IMR-90 (cell line): ENCODE data around the gene TWIST2. TPM values are rescaled to one million over a fixed set of nuclear protein-coding genes. Genes with fewer than 3 reads are reported as not detected.

Source experiments
- ATAC-seq: fragments of 200-7000 bp; cut with Tn5 transposase; 2 replicates; pipeline ENCODE4 v1.9.1; 2020; ENCODE audit warnings: low read depth, mild to moderate bottlenecking, moderate library complexity
- BruUV-seq: library from RNA; stranded (reverse); fragments of 400-500 nt; replicated peaks from 2 replicates; lab custom pipeline; 2021; lab: Mats Ljungman, UMichigan
- CTCF ChIA-PET: fragments of 300-600 bp; formaldehyde crosslinking; extraction: SDS; loops from one replicate; lab custom pipeline; 2021; ENCODE audit warnings: antibody characterized with exemption; lab: Yijun Ruan, JAX
- POLR2A ChIA-PET: fragments of 300-600 bp; sonication (Branson Sonifier 250); formaldehyde crosslinking; loops from one replicate; lab custom pipeline; 2022; ENCODE audit warnings: antibody characterized with exemption; ENCODE audit not compliant: unreplicated experiment; lab: Charles Lee
- DNase-seq: peaks from one replicate; pipeline ENCODE4 v3.0.0; 2013
- H2AFZ ChIP-seq: replicated peaks from 2 replicates; pipeline ENCODE3; 2013; ENCODE audit warnings: low read length, mild to moderate bottlenecking; ENCODE audit not compliant: poor library complexity
- H2AK5ac ChIP-seq: 2 replicates; pipeline ENCODE4 v1.6.1; 2013; ENCODE audit warnings: low read depth, low read length, inconsistent platforms
- H2AK9ac ChIP-seq: replicated peaks from 2 replicates; pipeline ENCODE3; 2013; ENCODE audit warnings: mild to moderate bottlenecking, low read depth, low read length, moderate library complexity; ENCODE audit not compliant: poor library complexity
- H2BK120ac ChIP-seq: 2 replicates; pipeline ENCODE4 v1.6.1; 2013; ENCODE audit warnings: low read depth, low read length, inconsistent platforms
- H2BK15ac ChIP-seq: 3 replicates; pipeline ENCODE4 v1.6.1; 2013; ENCODE audit warnings: low read depth, low read length, inconsistent platforms
- H2BK20ac ChIP-seq: 2 replicates; pipeline ENCODE4 v1.6.1; 2013; ENCODE audit warnings: low read depth, mild to moderate bottlenecking, inconsistent platforms, low read length, moderate library complexity
- H2BK5ac ChIP-seq: 2 replicates; pipeline ENCODE4 v1.6.1; 2013; ENCODE audit warnings: mild to moderate bottlenecking, low read depth, low read length, inconsistent platforms; ENCODE audit not compliant: poor library complexity, severe bottlenecking
- H3K14ac ChIP-seq: replicated peaks from 2 replicates; pipeline ENCODE4 v1.6.1; 2013; ENCODE audit warnings: low read depth, low read length, inconsistent platforms
- H3K18ac ChIP-seq: 2 replicates; pipeline ENCODE4 v1.6.1; 2013; ENCODE audit warnings: low read depth, low read length, control low read depth
- H3K23ac ChIP-seq: 2 replicates; pipeline ENCODE4 v1.6.1; 2013; ENCODE audit warnings: low read depth, low read length, inconsistent platforms
- H3K27ac ChIP-seq: 2 replicates; pipeline ENCODE4 v1.5.1; 2013; ENCODE audit warnings: mild to moderate bottlenecking, control low read depth, low read length; ENCODE audit not compliant: insufficient read depth
- H3K27me3 ChIP-seq: 2 replicates; pipeline ENCODE4 v1.6.1; 2013; ENCODE audit warnings: low read length; ENCODE audit not compliant: control insufficient read depth, insufficient read depth
- H3K36me3 ChIP-seq: 2 replicates; pipeline ENCODE4 v1.6.1; 2013; ENCODE audit warnings: low read length, mixed read lengths; ENCODE audit not compliant: control insufficient read depth, insufficient read depth
- H3K4ac ChIP-seq: 2 replicates; pipeline ENCODE4 v1.6.1; 2013; ENCODE audit warnings: low read depth, low read length, inconsistent platforms
- H3K4me1 ChIP-seq: 2 replicates; pipeline ENCODE4 v1.6.1; 2013; ENCODE audit warnings: low read length, mixed read lengths; ENCODE audit not compliant: control insufficient read depth, insufficient read depth
- H3K4me2 ChIP-seq: 2 replicates; pipeline ENCODE4 v1.6.1; 2013; ENCODE audit warnings: low read depth, mild to moderate bottlenecking, control low read depth, low read length, moderate library complexity
- H3K4me3 ChIP-seq: 2 replicates; pipeline ENCODE4 v1.5.1; 2013; ENCODE audit warnings: low read depth, mild to moderate bottlenecking, control low read depth, low read length, moderate library complexity; ENCODE audit not compliant: insufficient read depth
- H3K56ac ChIP-seq: 2 replicates; pipeline ENCODE4 v1.6.1; 2013; ENCODE audit warnings: low read length, inconsistent platforms; ENCODE audit not compliant: insufficient read depth; ENCODE audit errors: extremely low read depth
- H3K79me1 ChIP-seq, 2 experiments: 2 replicates each; pipeline ENCODE4 v1.6.1; 2013; ENCODE audit warnings: low read length in 2 of 2, inconsistent platforms in 1 of 2, low read depth in 1 of 2
- H3K9ac ChIP-seq: 2 replicates; pipeline ENCODE4 v1.6.1; 2013; ENCODE audit warnings: low read depth, low read length, control low read depth
- H3K9me1 ChIP-seq: 2 replicates; pipeline ENCODE4 v1.6.1; 2013; ENCODE audit warnings: low read length, inconsistent platforms; ENCODE audit not compliant: insufficient read depth
- H3K9me3 ChIP-seq: 2 replicates; pipeline ENCODE4 v1.6.1; 2013; ENCODE audit warnings: low read length; ENCODE audit not compliant: control insufficient read depth, insufficient read depth
- H4K20me1 ChIP-seq: 2 replicates; pipeline ENCODE4 v1.6.1; 2013; ENCODE audit warnings: low read length, inconsistent platforms; ENCODE audit not compliant: insufficient read depth
- H4K5ac ChIP-seq: 2 replicates; pipeline ENCODE4 v1.6.1; 2013; ENCODE audit warnings: mild to moderate bottlenecking, low read depth, low read length, control low read depth
- H4K8ac ChIP-seq, 2 experiments: 2 replicates each; pipeline ENCODE4 v1.6.1; 2013; ENCODE audit warnings: low read depth in 2 of 2, low read length in 2 of 2, control low read depth in 1 of 2, inconsistent platforms in 1 of 2
- H4K91ac ChIP-seq: 2 replicates; pipeline ENCODE4 v1.6.1; 2013; ENCODE audit warnings: low read depth, low read length, inconsistent platforms; ENCODE audit not compliant: insufficient read depth
- CEBPB ChIP-seq: IDR thresholded peaks from 2 replicates; pipeline ENCODE4 v1.6.1; 2012; ENCODE audit warnings: low read depth, low read length, improper control_type of control experiment
- CTCF ChIP-seq: conservative IDR thresholded peaks from 2 replicates; pipeline ENCODE4 v1.5.1; 2012; ENCODE audit warnings: mild to moderate bottlenecking, low read depth, low read length, improper control_type of control experiment
- ELK1 ChIP-seq: fragments of 150-350 bp; IDR thresholded peaks from 2 replicates; pipeline ENCODE4 v1.6.1; 2016; ENCODE audit warnings: low read depth, mild to moderate bottlenecking, low read length, moderate library complexity, borderline replicate concordance
- NFE2L2 ChIP-seq: fragments of 150-350 bp; IDR thresholded peaks from 2 replicates; pipeline ENCODE4 v1.6.1; 2016; ENCODE audit warnings: low read depth, mild to moderate bottlenecking, low read length
- RAD21 ChIP-seq: IDR thresholded peaks from 2 replicates; pipeline ENCODE4 v1.6.1; 2012; ENCODE audit warnings: low read length, improper control_type of control experiment
- WGBS, 2 experiments: methylation state at CpG; one replicate each; pipeline versions ENCODE4 v1.1.5 to v1.1.7; 2013; ENCODE audit warnings: missing lambda C conversion rate in 2 of 2; ENCODE audit not compliant: insufficient read length in 1 of 2; ENCODE audit errors: extremely low coverage in 2 of 2; 5-methylcytosine and 5-hydroxymethylcytosine counted together
- dilution Hi-C: fragments of 300-500 bp; cut with HindIII; formaldehyde crosslinking; loops from one replicate; pipeline ENCODE4 v1.14.3; 2018; ENCODE audit warnings: low sequenced_read_pairs; ENCODE audit not compliant: unreplicated experiment
- in situ Hi-C: fragments of 300-500 bp; cut with MboI; formaldehyde crosslinking; loops from 3 replicates; pipeline ENCODE4 v1.14.3; 2019; ENCODE audit warnings: low sequenced_read_pairs, inconsistent platforms, mixed read lengths
- intact Hi-C: fragments of 100-400 bp; cut with micrococcal nuclease; formaldehyde crosslinking; loops from 2 replicates; pipeline ENCODE4 v1.10.0; 2022
- polyA plus RNA-seq, 3 experiments: library from polyadenylated mRNA; depleted of rRNA; stranded (reverse); fragments of >200 nt; gene quantifications; 2 replicates each; pipeline ENCODE4 v1.2.3, GENCODE V29; 2012; ENCODE audit warnings: low replicate concordance in 1 of 3
- total RNA-seq: library from RNA; depleted of rRNA; stranded (reverse); fragments of >200 nt; gene quantifications from 2 replicates; pipeline ENCODE4 v1.2.3, GENCODE V29; 2012

The TWIST2 gene
- total and polyA plus RNA-seq, 2 of the 4 experiments (the other 2 are of a cell fraction), result 9.3 to 33.6 TPM

- H3K4me2 ChIP-seq, result no peak overlapping the region
- TF ChIP-seq ELK1 (no peak), RAD21 (no peak), CEBPB (no peak), NFE2L2 (no peak), CTCF (no peak)
- no peaks in the 10 kb centered on the region for H3K9me3 ChIP-seq
- H2BK20ac ChIP-seq, result no peak overlapping the region
- peaks cover 3% of the 10 kb centered on the region; the same call in 1 of the 2 replicates for H4K20me1 ChIP-seq
- H2BK5ac ChIP-seq, result no peak overlapping the region
- no peak overlapping the region for H3K23ac ChIP-seq
- H3K27me3 ChIP-seq, result no peaks in the 10 kb centered on the region
- H3K14ac ChIP-seq, result no peak overlapping the region
- ATAC-seq, result no peak
- H3K56ac ChIP-seq, result no peak overlapping the region
- H3K9ac ChIP-seq, result no peak overlapping the region
- ChIA-PET CTCF (no interaction called here), POLR2A (no interaction called here)
- 93% methylated on average over 3 of the region's 7 CpGs; no CpG with 5 or more reads in 1 of the 2 experiments for WGBS, 2 experiments
- H4K5ac ChIP-seq, result no peak overlapping the region
- no peak overlapping the region for H3K4me3 ChIP-seq
- BruUV-seq, result no TSS peak
- no peak overlapping the region for H2AFZ ChIP-seq
- no peak overlapping the region for H2AK5ac ChIP-seq
- peaks cover 25 to 76% of the 10 kb centered on the region in 2 experiments for H3K79me1 ChIP-seq
- intact Hi-C loops, result no loop called here
- DNase-seq, result no peak
- no peak overlapping the region for H4K91ac ChIP-seq
- peaks cover 40% of the 10 kb centered on the region for H3K9me1 ChIP-seq
- H2AK9ac ChIP-seq, result no peak overlapping the region
- dilution Hi-C loops, result no loop called here
- in situ Hi-C loops, result no loop called here
- H2BK15ac ChIP-seq, result no peak overlapping the region
- H3K36me3 ChIP-seq, result peaks cover 16% of the 10 kb centered on the region
- H3K27ac ChIP-seq, result no peak overlapping the region
- H3K4me1 ChIP-seq, result peaks cover 24% of the 10 kb centered on the region
- H3K18ac ChIP-seq, result no peak overlapping the region
- no peak overlapping the region for H2BK120ac ChIP-seq
- H3K4ac ChIP-seq, result no peak overlapping the region
- no peak overlapping the region for H4K8ac ChIP-seq
Observed at GRCh38 chr2:238872026-238872425, 24.1 kb downstream of the TWIST2 start.
